NCI-H2196 treated with DMSO at 0.1 percent for 48 hours (cell line): Measurements from ENCODE around the gene PKLR.
"Not testable (repeated sequence)": the region's sequence is repeated elsewhere in the genome, so short reads cannot be mapped to it uniquely, and the experiment has no call there.

ENCODE experiments used
- DNase-seq: peaks from one replicate; lab custom pipeline; 2025; ENCODE audit not compliant: unreplicated experiment; lab: John Stamatoyannopoulos, UW

Gene PKLR

DNA sequence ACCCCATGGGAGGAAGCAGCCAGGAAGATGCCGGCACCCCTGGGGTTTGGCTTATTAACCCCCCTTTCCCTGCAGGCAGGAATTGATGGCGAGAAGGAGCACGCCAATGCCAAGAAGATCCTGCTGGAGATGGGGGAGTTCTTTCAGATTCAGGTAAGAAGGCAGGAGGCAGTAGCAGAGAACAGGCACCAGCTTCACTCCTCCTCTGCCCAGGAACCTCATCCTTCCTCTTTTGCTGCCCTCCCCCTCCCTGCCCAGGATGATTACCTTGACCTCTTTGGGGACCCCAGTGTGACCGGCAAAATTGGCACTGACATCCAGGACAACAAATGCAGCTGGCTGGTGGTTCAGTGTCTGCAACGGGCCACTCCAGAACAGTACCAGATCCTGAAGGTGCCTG lies 18.3 kb upstream of the PKLR start:
- DNase-seq: no peak

DNA sequence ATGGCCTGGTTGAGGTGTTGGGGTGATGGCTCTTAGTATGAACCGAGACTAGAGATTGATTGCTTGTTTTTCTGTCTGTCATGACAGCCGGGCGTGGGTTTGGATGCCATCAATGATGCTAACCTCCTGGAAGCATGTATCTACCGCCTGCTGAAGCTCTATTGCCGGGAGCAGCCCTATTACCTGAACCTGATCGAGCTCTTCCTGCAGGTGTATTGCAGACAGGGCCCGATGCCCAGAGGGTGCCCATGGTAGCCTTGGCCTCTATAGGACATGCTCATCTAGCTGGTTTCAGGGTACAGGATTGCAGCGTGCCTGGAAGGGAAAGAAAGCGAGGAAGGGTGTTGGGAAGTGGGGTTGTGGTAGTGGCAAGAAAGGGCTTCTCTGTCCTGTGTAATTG lies 16.8 kb upstream of the PKLR start:
- no peak for DNase-seq

DNA sequence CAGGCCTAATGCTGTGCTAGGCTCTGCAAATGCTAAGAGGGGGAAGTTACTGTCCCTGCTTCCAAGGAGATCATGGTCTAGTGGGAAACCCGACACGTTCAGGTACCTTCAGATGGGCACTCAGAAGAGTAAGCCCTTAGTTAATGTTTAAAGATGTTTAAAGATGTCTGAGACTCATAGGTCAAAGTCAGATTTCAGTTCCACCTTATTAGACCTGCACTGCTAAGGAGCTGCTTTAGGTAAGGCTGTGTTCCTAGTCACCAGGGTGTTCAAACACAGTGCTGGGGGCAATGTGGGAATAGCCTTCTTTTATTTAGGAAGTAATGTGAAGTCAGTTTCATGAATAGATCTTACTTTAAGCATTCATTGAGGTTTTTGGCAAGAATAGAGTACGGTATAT lies 15.7 kb upstream of the PKLR start:
- no peak for DNase-seq

DNA sequence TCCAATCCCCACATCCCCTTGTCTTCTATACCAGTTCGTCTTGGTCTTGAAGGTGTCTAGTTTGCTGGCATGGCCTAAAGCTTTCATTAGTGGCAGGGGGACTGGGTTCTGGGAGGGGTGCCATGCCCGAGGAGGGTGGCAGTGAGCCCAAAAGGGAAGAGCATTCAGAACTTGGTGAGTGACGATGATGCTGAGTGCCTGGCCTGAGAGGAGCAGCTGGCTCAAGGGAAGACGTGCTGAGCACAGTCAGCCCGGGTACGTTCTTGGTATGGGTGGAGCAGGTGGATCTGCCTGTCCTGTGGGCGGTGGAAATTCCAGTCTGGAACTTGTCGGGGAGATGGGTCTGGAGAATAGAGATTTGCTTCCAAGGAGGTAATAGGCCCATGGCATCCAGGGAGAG lies 12.0 kb upstream of the PKLR start:
- DNase-seq: no peak

DNA sequence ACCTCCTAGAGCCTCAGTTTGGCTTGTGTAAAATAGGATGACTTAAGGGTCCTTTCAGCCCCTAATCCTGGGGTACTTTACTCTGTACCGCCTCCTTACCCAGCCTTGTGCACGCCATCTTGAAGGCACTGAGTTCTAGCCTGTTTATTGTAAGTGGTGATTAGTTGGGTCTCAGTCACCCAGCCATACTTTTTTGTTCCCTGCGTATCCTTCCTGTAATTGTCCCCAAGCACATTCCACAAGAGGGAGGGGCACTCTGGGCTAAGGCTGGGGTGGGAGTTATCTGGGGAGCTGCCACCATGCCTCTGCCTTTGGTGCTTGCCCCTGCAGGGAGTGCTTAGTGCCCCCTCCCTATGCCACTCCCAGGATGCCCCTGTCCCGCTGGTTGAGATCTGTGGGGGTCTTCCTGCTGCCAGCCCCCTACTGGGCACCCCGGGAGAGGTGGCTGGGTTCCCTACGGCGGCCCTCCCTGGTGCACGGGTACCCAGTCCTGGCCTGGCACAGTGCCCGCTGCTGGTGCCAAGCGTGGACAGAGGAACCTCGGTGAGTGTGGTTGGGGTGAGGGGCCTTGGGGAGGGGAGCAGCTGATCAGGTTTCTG lies 8.3 kb upstream of the PKLR start:
- DNase-seq: no peak

DNA sequence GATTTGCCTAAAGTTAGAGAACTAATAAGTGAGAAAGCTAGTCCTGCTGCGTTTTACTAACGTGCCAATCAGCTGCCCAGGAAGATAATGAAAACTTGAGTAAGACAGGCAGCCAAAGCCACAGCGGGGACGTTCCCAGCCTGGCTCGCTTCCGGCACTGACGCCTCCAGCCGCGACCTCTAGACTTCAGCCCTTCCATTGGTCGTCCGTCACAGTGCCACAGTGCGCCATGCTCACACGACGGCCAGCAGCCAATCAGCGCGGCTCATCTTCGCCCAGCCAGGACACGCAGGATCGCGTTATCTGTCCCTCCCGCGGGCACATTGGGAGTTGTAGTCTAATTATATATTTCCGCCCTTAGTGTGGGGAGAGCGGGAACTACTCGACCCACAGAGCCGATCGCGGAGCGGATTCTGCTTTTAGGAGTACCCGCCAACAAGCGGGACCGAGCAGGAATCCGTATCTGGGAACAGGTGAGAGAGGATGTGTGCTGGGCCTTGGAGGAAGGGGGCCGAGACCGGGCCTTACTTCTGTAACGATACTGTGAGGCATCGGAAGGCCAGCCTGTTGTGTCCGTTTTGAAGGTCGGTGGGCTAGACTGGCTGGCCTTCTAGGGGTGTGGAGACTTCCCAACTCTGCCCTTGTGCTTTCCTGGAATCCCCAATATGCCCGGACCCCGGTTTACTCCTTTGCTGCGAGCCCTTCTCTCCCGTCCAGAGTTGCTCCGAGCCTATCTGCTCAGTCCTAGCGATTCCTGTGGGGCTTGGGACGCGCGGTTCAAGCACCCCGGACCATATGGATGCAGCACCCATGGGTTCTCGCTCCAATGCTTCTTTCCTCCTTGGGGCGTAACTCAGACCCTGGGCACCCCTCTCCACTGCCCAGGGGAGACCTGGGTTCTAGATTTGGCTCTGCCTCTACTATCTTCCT lies 7.5 kb upstream of the PKLR start, which contains the start of gene FDPS:
FDPS (plus strand) TSS at position 374 of the 930 bp plus-strand sequence. CDS start 924 bp downstream, outside the sequence.
- DNase-seq: peak; percentile 98

DNA sequence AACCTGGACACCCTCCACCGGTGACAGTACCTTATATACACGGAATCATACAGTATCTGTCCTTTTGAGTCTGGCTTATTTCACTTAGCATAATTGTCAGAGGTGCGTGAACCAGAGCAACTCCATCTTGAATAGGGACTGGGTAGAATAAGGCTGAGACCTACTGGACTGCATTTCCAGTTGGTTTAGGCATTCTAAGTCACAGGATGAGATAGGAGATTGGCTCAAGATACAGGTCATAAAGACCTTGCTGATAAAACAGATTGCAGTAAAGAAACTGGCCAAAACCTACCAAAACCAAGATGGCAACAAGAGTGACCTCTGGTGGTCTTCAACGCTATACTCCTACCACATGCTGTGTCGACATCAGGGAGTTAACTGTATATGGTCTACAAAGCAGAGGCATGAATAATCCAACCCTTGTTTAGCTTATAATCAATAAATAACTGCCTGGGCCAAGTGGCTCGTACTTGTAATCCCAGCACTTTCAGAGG lies 6.1 kb upstream of the PKLR start:
- no peak for DNase-seq

DNA sequence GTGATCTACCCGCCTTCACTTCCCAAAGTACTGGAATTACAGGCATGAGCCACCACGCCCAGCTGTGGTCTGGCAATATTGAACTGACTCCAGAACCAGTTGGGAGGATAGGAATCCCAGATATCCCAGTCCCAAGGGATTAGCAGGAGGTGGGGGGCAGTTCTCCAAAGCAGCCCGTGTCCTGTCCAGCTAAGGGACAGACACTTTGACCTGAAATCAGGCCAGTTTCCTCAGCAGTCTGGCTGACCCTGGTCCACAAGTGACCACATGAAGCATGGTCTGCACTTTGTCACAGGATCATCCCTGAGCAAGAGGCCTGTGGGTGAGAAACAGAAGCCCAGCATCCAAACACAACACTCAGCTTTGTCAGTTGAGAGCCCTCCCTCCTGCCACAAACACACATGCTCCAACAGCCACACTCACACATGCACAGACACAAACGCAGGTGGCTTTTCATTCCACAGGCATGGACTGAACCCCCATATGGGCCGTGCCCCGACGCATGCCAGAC lies 4.7 kb upstream of the PKLR start:
- DNase-seq: no peak

DNA sequence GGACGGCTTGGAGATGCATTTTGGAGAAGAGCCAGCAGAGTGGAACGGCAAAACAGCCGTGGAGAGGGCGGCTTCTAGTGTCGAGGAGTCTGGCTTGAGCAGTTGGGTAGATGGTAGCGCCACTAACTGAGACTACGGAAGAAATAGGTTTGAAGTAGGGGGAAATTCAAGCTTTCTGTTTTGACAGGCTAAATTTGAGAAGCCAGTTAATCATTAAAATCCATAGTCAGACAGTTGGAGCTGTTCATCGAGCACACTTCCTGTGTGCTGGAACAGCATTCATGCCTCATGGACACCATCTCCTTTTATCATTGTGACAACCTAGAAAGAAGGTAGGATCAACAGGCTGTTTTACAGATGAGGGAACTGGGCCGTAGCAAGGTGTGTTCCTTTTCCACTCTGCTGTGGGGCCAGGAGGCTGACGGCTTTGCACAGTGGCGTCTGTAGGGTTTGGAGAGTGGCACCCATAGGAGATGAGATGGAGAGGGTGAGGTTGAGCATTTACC lies 3.4 kb upstream of the PKLR start:
- DNase-seq: no peak

DNA sequence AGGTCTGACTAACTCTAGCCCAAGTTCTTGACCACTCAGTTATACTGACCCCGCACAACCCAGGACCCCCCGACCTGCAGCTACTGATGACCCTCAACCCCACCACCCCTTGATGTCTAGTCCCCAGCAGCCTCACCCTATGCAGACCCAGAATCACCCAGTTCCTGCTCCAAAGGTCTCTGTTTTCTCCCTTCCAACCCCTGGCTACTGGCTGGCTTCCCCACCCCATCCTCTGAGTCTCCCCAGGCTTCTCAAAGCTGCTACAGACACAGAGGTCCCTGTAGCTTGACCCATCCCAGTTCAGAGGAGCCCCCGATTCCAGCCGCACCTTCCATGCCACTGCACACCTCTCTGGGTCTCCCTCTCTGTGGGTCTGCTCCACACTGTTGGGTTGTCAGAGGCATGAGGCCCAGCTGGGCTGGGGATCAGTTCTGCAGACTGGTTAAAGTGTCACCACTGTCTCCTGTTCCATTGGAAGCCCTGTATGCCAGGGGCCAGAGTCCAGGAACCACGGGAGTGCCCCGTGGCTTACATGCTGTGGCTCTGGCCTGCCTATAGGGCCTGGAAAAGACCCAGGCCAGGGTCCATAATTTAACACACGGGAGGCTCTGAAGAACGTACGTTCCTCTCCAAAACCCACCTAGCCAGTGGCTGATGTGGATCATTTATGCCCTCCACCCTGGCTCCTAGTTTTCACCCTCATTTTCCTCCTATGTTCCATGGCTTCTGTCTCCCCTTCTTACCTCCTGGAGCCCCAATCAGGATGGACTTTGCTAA lies 497 bp downstream of the PKLR start:
- DNase-seq: no peak

DNA sequence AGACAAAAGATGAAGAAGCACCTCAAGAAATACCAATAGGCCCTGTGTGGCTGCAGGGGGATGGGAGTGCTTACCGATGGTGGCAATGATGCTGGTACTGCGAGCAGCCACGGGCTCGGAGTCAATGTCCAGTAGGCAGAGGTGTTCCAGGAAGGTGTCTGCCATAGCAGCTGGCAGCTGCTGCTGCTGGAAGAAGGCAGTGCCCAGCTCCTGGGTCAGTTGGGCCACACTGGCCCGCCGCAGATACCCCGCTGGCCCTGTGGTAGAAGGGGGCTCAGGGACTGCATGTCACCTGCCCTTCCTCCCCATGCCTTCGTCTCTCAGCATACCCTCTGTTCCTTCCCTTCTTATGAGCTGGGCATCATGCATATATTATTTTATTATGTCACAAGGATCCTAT lies 1.2 kb downstream of the PKLR start:
- no peak for DNase-seq

DNA sequence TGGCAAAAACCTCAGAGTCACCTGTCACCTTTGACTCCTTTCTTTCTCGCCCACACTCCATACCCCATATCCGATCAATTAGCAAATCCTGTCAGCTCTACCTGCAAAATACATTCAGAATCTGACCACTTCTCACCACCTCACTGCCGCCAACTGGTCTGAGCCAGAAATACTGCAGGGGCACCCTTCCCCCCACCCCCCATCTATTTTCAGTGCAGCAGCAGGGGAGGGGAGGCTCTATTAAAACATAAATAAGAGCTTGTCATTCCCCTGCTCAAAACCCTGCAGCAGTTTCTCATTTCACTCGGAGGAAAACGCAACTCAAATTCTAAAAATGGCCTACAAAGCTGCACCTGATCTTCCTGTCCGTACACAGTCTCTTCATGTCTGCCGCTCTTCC lies 3.9 kb downstream of the PKLR start:
- DNase-seq: no peak

DNA sequence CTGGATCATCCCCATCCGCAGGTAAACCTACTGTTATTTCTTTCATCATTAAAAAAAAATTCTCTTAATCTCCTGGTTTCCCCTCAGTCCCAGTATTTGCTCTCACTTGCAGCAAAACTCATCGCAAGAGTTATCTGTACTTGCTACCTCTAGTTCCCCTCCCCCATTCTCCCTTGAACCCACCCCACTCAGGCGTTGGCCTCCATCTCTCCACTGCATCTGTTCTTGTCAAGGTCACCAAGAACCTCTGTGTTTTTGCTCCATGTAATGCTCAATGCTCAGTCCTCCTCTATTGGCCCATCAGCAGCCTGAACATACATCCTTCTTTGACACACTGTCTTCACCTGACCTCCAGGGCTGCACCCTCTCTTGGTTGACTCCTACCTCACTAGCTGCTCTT lies 4.6 kb downstream of the PKLR start:
- DNase-seq: no peak

DNA sequence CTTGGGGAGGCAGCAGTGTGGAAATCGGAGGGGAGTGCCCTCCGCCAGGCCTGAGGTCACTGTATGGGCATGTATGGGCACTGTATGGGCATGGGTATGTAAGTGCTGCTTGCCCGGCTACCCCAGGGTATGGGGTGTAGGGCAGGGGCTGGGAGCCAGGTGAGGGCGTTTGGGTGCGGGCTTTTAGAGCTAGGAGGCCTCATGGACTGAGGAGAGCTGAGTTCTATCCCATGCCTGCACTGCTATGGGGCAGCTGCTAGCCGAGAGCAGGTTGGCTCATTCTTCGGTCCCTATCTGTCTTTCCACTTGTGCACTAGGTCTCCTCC lies 5.3 kb downstream of the PKLR start:
- no peak for DNase-seq

DNA sequence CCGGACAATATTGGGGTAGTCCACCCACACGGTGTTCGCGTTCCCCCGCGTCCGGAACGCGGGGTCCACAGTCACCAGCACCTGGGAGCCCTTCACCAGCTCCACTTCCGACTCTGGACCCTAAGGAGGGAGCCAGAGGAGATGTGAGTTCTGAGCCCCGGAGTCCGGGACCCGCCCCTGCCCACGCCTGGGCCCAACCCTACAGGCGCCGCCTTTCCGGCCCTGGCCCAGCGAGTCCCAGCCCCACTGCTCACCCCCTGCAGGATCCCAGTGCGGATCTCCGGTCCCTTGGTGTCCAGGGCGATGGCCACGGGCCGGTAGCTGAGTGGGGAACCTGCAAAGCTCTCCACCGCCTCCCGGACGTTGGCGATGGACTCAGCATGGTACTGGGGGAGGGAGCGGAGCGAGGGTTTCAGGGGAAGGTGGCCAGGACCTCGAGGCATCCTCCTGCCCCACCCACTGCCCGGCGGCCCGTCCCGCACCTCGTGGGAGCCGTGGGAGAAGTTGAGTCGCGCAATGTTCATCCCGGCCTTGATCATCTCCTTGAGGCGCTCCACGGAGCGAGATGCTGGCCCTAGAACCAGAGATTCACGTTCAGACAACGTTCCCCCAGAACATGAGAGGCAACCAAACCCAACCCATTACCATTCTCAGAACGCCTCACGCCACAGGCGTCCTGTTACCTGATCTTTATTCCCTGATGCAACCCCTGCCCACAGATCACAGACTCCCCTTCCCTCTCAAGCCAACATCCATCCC lies 5.9 kb downstream of the PKLR start:
- no peak for DNase-seq

DNA sequence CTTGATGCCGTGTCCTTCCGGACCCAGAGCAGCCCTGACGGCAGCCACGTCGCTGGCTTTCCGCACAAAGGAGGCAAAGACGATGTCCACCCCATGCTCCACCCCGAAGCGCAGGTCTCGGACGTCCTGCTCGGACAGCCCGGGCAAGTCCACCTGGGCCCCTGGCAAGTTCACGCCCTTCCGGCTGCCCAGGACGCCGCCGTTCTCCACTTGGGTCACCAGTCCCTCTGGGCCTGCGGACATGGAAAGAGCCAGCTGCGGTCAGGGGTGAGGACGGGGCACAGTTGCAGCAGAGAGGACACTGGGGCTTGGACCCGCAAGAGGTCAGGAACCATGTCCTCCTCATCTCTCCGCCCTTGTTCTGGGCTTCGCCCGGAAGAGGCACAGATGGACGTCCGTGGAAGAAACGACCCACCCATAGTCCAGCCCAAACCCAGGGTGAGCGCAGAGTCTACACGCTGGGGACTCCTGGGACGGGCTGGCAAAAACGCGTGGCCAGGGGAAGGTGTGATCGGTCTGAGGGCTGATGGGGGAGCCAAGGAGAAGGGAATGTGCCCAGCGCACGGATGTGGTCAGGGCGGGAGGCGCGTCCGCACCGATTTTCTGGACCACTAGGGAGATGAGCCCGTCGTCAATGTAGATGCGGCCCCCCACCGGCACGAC lies 6.6 kb downstream of the PKLR start:
- DNase-seq: no peak

DNA sequence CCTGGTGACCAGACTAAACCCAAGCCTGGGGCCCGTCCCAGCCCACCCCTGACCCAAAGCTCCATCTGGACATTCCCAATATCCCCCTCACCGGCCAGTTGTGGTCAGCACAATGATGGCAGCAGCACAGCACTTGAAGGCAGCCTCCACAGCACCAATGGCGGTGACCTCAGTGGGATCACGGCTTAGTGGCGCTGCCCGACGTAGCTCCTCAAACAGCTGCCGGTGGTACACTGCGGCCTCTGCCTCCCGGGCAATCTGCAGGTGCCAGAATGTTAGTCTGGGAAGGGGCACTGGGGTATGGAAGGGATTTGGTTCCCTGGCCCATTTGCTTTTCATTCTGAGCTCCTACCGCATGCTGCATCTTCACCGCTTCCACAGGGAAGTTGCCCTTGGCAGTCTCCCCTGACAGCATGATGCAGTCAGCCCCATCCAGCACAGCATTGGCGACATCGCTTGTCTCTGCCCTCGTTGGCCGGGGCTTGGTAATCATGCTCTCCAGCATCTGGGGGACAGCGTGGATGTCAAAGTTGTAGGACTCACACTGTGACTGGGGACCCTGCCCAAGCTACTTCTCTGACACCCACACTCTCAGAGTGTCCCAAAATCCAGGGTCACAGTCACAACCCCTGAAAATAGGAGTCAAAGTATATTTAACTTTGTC lies 8.0 kb downstream of the PKLR start:
- no peak for DNase-seq

DNA sequence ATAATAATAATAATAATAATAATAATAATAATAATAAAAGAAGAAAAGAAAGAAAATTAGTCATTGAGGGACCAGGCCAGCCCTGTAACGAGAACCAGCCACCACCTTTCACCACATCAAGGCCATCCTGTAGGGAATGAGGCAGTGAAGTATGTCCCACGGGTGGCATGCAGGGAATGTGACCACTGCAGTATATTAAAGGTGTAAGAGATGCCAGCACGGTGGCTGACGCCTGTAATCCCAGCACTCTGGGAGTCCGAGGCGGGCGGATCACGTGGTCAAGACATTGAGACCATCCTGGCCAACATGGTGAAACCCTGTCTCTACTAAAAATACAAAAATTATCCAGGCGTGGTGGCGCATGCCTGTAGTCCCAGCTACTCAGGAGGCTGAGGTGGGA lies 10.2 kb downstream of the PKLR start:
- DNase-seq: not testable (repeated sequence)

DNA sequence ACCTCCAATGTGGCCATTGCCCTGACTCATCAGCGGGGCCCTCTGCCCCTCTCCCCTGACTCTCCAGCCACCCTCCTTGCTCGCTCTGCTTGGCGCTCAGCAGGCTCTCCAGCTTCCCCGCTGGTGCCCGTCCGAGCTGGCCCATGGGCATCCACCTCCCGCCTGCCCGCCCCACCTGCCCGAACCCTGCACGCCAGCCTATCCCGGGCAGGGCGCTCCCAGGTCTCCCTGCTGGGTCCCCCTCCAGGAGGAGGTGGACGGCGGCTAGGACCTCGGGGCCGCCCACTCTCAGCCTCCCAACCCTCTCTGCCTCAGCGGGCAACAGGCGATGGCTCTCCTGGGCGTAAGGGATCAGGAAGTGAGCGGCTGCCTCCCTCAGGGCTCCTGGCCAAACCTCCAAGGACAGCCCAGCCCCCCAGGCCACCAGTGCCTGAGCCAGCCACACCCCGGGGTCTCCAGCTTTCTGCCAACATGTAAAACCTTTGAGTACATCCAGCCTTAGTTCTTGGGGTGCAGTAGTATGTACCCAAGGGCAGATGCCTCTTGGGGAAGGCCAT lies 13.2 kb downstream of the PKLR start:
- no peak for DNase-seq
